ENCODE results near the gene SDR42E1. TPM values are rescaled to one million over a fixed set of nuclear protein-coding genes. Genes with fewer than 3 reads are reported as not detected.

SDR42E1 gene
- total RNA-seq, 1 donor from 2014 or later, result 0.37 TPM

- Mint-ChIP-seq H3K27ac (no peak overlapping the region), H3K27me3 (ENCODE audit: insufficient read depth, low read depth) (peaks cover 5% of the 10 kb centered on the region), H3K4me1 (peaks cover 20% of the 10 kb centered on the region), H3K4me3 (no peak overlapping the region), H3K9me3 (peaks cover 3% of the 10 kb centered on the region), H3K36me3 (no peaks in the 10 kb centered on the region)
- H3K4me2 ChIP-seq, result no peak overlapping the region
- H3F3A ChIP-seq (ENCODE audit: low read depth), result no peaks in the 10 kb centered on the region
- H3K4me1 ChIP-seq, result no peaks in the 10 kb centered on the region
- no peak overlapping the region for H3K9ac ChIP-seq
- no peak overlapping the region for H2AFZ ChIP-seq (replicated peaks)
- no peaks in the 10 kb centered on the region for H4K20me1 ChIP-seq (ENCODE audit: low read depth)
- H3K27me3 ChIP-seq, result no peaks in the 10 kb centered on the region
- no peak overlapping the region for H3K27ac ChIP-seq
- no peak overlapping the region for H3K4me3 ChIP-seq
- DNase-seq (ENCODE audit: low spot score), result no peak
- H3K79me2 ChIP-seq (ENCODE audit: low read depth), result no peaks in the 10 kb centered on the region
- H3K36me3 ChIP-seq, result no peaks in the 10 kb centered on the region
- no peaks in the 10 kb centered on the region for H3K9me3 ChIP-seq (ENCODE audit: low read depth)
- peak; percentile 37 for TF ChIP-seq CTCF (IDR thresholded peaks at IDR 0.05)
- TF ChIP-seq EZH2phosphoT487 (IDR thresholded peaks at IDR 0.05), result no peak
These were observed 16.8 kb downstream of the SDR42E1 start for GRCh38 chr16:81994485-81994884.

- H3K27me3 Mint-ChIP-seq (ENCODE audit: insufficient read depth, low read depth), result peaks cover 5% of the 10 kb centered on the region
- Histone ChIP-seq H2AFZ (replicated peaks) (peak overlapping the region; percentile 9), H3K4me3 (no peak overlapping the region), H3K27me3 (no peaks in the 10 kb centered on the region), H3K4me2 (no peak overlapping the region), H3F3A (ENCODE audit: low read depth) (no peaks in the 10 kb centered on the region), H3K27ac (no peak overlapping the region), H3K79me2 (ENCODE audit: low read depth) (no peaks in the 10 kb centered on the region), H3K9me3 (ENCODE audit: low read depth) (no peaks in the 10 kb centered on the region), H3K9ac (no peak overlapping the region), H3K36me3 (no peaks in the 10 kb centered on the region), H3K4me1 (no peaks in the 10 kb centered on the region), H4K20me1 (ENCODE audit: low read depth) (no peaks in the 10 kb centered on the region)
- TF ChIP-seq EZH2 (IDR thresholded peaks at IDR 0.05), result no peak
- TF ChIP-seq CTCF (IDR thresholded peaks at IDR 0.05), result no peak
- no peak for TF ChIP-seq EZH2phosphoT487 (IDR thresholded peaks at IDR 0.05)
- H3K4me3 Mint-ChIP-seq, result no peak overlapping the region
- peaks cover 3% of the 10 kb centered on the region for H3K9me3 Mint-ChIP-seq
- peak overlapping the region; percentile 46 for H3K27ac Mint-ChIP-seq
- H3K4me1 Mint-ChIP-seq, result peaks cover 19% of the 10 kb centered on the region
- H3K36me3 Mint-ChIP-seq, result no peaks in the 10 kb centered on the region
- DNase-seq (ENCODE audit: low spot score), result no peak
These were observed 18.4 kb downstream of the SDR42E1 start for GRCh38 chr16:81992859-81993258.

- Histone ChIP-seq H4K20me1 (ENCODE audit: low read depth) (no peaks in the 10 kb centered on the region), H3K9ac (no peak overlapping the region), H3K4me1 (no peaks in the 10 kb centered on the region), H3F3A (ENCODE audit: low read depth) (no peaks in the 10 kb centered on the region), H3K27ac (no peak overlapping the region), H3K4me2 (no peak overlapping the region), H3K4me3 (no peak overlapping the region), H3K79me2 (ENCODE audit: low read depth) (no peaks in the 10 kb centered on the region), H3K36me3 (no peaks in the 10 kb centered on the region), H2AFZ (replicated peaks) (no peak overlapping the region), H3K9me3 (ENCODE audit: low read depth) (no peaks in the 10 kb centered on the region), H3K27me3 (no peaks in the 10 kb centered on the region)
- Mint-ChIP-seq H3K9me3 (no peaks in the 10 kb centered on the region), H3K36me3 (no peaks in the 10 kb centered on the region), H3K4me3 (no peak overlapping the region), H3K4me1 (peaks cover 3% of the 10 kb centered on the region), H3K27ac (no peak overlapping the region), H3K27me3 (ENCODE audit: insufficient read depth, low read depth) (no peaks in the 10 kb centered on the region)
- TF ChIP-seq EZH2phosphoT487 (IDR thresholded peaks at IDR 0.05) (no peak), CTCF (IDR thresholded peaks at IDR 0.05) (no peak), EZH2 (IDR thresholded peaks at IDR 0.05) (no peak)
- no peak for DNase-seq (ENCODE audit: low spot score)
These were observed 23.6 kb downstream of the SDR42E1 start for GRCh38 chr16:81987706-81988105.
